Islet precursor cell (in vitro differentiated cells): ENCODE data around the gene GEMIN5.
A peak's percentile ranks its signal among the peaks of the same experiment; 100 is the strongest.

Experiments used
- DNase-seq: peaks from one replicate; pipeline ENCODE4 v3.0.0-alpha.2; 2018

The GEMIN5 gene

DNA sequence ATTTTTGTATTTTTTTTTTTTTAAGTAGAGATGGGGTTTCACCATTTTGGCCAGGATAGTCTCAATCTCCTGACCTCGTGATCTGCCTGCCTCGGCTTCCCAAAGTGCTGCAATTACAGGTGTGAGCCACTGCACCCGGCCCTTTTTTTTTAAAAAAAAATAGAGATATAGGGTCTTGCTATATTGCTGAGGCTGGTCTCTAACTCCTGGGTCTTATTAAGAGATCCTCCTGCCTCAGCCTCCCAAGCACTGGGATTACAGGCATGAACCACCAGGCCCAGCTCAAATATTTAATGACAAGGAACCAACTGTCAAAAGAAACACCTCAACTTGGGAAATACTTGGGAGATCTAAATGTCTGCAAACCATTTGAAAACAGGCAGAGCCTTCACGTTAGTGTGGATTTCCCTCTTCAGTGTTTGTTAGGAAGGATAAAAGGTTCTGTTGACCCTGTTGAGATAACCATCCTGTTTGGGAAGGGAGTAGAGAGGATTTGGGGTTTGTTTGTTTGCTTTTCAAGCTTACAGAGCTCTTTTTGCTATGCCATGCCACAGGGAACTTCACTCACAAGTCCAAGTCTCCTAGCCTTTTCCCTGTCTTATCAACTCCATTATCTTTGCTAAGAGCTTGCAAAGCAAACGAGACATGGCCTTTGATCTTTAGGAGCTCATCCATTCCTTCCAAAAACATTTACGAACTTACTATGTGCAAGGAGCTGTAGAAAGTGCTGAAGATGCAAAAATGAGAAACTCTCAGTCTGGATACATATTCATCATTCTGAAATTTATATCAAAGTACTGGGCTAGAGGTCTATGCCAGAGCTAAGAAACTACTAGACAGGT, 95.1 kb downstream of the GEMIN5 start:
- DNase-seq: no peak

DNA sequence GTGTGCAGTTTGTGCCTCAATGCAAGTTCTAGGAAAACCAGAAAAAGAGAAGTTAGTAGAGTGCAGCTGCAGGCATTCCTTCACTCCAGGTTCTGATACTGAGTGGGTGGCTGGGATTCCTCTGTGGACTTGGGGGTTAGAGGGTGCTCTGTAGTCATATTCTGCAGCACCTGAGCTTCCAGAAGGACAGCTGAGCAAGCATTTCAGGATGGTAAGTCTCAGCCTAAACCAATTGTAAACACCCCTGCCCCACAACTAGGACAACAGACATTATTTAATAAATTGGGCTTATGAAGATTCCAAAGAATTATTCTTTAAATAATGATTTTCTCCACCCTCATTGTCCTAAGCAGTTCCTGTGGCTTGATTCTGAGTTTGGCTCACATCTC, 96.7 kb downstream of the GEMIN5 start:
- DNase-seq: no peak

GRCh38 chr5:154840435-154841272, 97.4 kb downstream of the GEMIN5 start:
- DNase-seq: peak; percentile 64
